ENCODE results near the gene PDE4D. TPM values are rescaled to one million over a fixed set of nuclear protein-coding genes. Genes with fewer than 3 reads are reported as not detected.

PDE4D gene
- total RNA-seq, 2 experiments from 2014 or later: 0.50 to 0.51 TPM

DNA sequence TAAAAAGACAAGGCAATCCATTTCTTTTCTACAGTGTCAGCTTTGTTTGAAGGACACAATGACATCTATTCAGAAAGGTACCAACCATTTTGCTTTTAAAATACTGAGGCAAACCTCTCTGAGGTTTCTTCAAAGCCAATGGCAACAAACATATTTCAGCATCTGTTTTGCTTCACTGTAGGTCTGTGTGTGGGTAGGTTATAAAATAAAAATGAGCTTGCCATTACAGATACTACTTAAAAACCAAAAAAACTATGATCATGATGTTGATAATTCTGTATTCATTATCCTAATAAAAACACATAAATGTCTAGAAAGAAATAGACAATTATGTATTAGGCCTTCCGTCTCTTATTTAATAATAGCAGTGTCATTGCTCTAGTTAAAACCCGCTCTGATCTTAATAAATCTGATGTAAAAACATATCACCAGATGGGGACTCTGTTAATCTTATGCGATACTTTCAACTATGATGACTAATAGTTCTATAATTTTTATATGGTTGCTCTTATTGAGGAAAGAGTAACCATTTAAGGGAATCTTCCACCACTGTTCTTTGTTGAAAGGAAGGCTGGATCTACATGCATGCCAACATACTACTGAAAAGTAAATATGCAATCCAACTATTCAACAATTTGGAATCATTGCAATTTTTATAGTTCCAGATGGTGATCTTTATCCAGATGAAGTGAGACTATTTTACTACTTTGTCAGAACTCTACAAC lies 647.2 kb downstream of the PDE4D start:
- Histone ChIP-seq H3K4me3 (ENCODE audit: low read depth, low read length, poor library complexity, severe bottlenecking) (no peak overlapping the region), H3K27ac (ENCODE audit: low read depth, low read length, poor library complexity, severe bottlenecking) (no peak overlapping the region), H3K9me3 (ENCODE audit: low read length) (no peaks in the 10 kb centered on the region), H3K4me2 (ENCODE audit: low read length) (no peak overlapping the region), H3K4me1 (ENCODE audit: insufficient read depth, low read length, poor library complexity, severe bottlenecking) (no peaks in the 10 kb centered on the region), H3K9me2 (ENCODE audit: insufficient read depth, low read length) (no peaks in the 10 kb centered on the region), H3K36me3 (ENCODE audit: insufficient read depth, low read length) (no peaks in the 10 kb centered on the region), H2AFZ (ENCODE audit: low read length) (no peak overlapping the region), H3K79me2 (ENCODE audit: insufficient read depth, low read depth, low read length) (no peaks in the 10 kb centered on the region), H4K20me1 (ENCODE audit: insufficient read depth, low read length) (no peaks in the 10 kb centered on the region)
- ChIA-PET POLR2A (no interaction called here), CTCF (ENCODE audit: unreplicated experiment) (no interaction called here)
- intact Hi-C loops (cut with micrococcal nuclease; ENCODE audit: unreplicated experiment): no loop called here
- BruUV-seq (replicated peaks): no TSS peak
- no peak for DNase-seq (ENCODE audit: low spot score)
- no peak for TF ChIP-seq EZH2phosphoT487 (IDR thresholded peaks at IDR 0.05; ENCODE audit: borderline replicate concordance, low read depth, low read length)
- TF ChIP-seq, protein P1, sequence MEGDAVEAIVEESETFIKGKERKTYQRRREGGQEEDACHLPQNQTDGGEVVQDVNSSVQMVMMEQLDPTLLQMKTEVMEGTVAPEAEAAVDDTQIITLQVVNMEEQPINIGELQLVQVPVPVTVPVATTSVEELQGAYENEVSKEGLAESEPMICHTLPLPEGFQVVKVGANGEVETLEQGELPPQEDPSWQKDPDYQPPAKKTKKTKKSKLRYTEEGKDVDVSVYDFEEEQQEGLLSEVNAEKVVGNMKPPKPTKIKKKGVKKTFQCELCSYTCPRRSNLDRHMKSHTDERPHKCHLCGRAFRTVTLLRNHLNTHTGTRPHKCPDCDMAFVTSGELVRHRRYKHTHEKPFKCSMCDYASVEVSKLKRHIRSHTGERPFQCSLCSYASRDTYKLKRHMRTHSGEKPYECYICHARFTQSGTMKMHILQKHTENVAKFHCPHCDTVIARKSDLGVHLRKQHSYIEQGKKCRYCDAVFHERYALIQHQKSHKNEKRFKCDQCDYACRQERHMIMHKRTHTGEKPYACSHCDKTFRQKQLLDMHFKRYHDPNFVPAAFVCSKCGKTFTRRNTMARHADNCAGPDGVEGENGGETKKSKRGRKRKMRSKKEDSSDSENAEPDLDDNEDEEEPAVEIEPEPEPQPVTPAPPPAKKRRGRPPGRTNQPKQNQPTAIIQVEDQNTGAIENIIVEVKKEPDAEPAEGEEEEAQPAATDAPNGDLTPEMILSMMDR (conservative IDR thresholded peaks at IDR 0.05; ENCODE audit: low read length): no peak

DNA sequence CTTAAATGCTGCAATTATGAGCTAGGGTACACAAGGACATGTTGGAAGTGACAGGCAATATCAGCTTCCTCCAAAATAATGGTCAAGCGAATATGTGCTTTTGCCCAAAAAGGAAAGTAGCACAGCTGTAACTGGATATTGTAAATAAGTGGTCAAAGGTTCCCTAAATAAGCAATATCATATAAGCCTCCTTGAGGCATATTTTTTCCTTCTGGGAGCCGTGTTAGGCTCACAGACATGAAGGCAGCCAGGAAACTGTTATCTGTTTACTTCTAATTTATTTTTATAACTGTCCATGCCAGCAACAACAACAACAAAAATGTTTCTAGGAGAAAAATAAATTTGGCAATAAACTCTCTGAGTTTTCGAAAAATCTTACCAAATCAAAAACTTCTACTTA lies 648.3 kb downstream of the PDE4D start:
- H3K4me3 ChIP-seq (ENCODE audit: low read depth, low read length, poor library complexity, severe bottlenecking): no peak overlapping the region
- no peaks in the 10 kb centered on the region for H3K79me2 ChIP-seq (ENCODE audit: insufficient read depth, low read depth, low read length)
- POLR2A ChIA-PET: no interaction called here

DNA sequence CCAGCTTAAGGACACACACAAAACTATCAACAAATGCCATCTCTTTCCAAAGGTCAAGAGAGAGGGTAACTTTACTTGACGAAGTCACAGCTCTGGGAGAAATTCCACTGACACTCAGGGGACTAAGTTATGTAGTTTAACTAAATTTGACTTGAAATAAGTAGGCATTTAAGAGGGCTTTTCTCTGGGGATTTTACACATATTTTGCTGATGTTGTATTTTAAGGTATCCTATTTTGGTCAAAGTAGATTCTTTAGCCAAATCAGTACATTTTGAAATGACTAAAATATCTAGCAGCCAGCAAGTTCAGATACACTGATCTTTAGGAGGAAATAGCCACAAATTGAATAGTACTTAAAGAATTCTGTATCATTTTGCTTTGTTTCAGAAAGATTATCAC lies 652.0 kb downstream of the PDE4D start:
- no peak for DNase-seq (ENCODE audit: low spot score)
- no peak overlapping the region for H2AFZ ChIP-seq (ENCODE audit: low read length)
- no peaks in the 10 kb centered on the region for H3K36me3 ChIP-seq (ENCODE audit: insufficient read depth, low read length)
- BruUV-seq (replicated peaks): no TSS peak
- CTCF ChIA-PET (ENCODE audit: unreplicated experiment): no interaction called here
- intact Hi-C loops (cut with micrococcal nuclease; ENCODE audit: unreplicated experiment): no loop called here
- H3K27ac ChIP-seq (ENCODE audit: low read depth, low read length, poor library complexity, severe bottlenecking): no peak overlapping the region
- POLR2A ChIA-PET: no interaction called here
- H3K79me2 ChIP-seq (ENCODE audit: insufficient read depth, low read depth, low read length): no peaks in the 10 kb centered on the region
- H3K9me2 ChIP-seq (ENCODE audit: insufficient read depth, low read length): no peaks in the 10 kb centered on the region
- H3K9me3 ChIP-seq (ENCODE audit: low read length): no peaks in the 10 kb centered on the region
- H3K4me2 ChIP-seq (ENCODE audit: low read length): no peak overlapping the region
- no peaks in the 10 kb centered on the region for H4K20me1 ChIP-seq (ENCODE audit: insufficient read depth, low read length)
- no peak overlapping the region for H3K4me3 ChIP-seq (ENCODE audit: low read depth, low read length, poor library complexity, severe bottlenecking)
- H3K4me1 ChIP-seq (ENCODE audit: insufficient read depth, low read length, poor library complexity, severe bottlenecking): no peaks in the 10 kb centered on the region
- TF ChIP-seq EZH2phosphoT487 (IDR thresholded peaks at IDR 0.05; ENCODE audit: borderline replicate concordance, low read depth, low read length): no peak
- TF ChIP-seq, protein P1 (conservative IDR thresholded peaks at IDR 0.05; ENCODE audit: low read length): no peak

More for the DNA sequence above, 648.3 kb downstream of the PDE4D start:
- Histone ChIP-seq H3K4me1 (ENCODE audit: insufficient read depth, low read length, poor library complexity, severe bottlenecking) (no peaks in the 10 kb centered on the region), H3K9me2 (ENCODE audit: insufficient read depth, low read length) (no peaks in the 10 kb centered on the region), H4K20me1 (ENCODE audit: insufficient read depth, low read length) (no peaks in the 10 kb centered on the region), H3K4me2 (ENCODE audit: low read length) (no peak overlapping the region), H3K27ac (ENCODE audit: low read depth, low read length, poor library complexity, severe bottlenecking) (no peak overlapping the region), H3K36me3 (ENCODE audit: insufficient read depth, low read length) (no peaks in the 10 kb centered on the region), H3K9me3 (ENCODE audit: low read length) (no peaks in the 10 kb centered on the region), H2AFZ (ENCODE audit: low read length) (no peak overlapping the region)
- intact Hi-C loops (cut with micrococcal nuclease; ENCODE audit: unreplicated experiment): no loop called here
- no TSS peak for BruUV-seq (replicated peaks)
- TF ChIP-seq, protein P1 (conservative IDR thresholded peaks at IDR 0.05; ENCODE audit: low read length): no peak
- TF ChIP-seq EZH2phosphoT487 (IDR thresholded peaks at IDR 0.05; ENCODE audit: borderline replicate concordance, low read depth, low read length): no peak
- no peak for DNase-seq (ENCODE audit: low spot score)
- CTCF ChIA-PET (ENCODE audit: unreplicated experiment): no interaction called here
